AML-193 (cell line): ENCODE data around the gene FAM20B.
A peak's percentile ranks its signal among the peaks of the same experiment; 100 is the strongest.
"Not testable (repeated sequence)": the region's sequence is repeated elsewhere in the genome, so short reads cannot be mapped to it uniquely, and the experiment has no call there.

Experiments used
- DNase-seq, 2 experiments: peaks; one replicate each; lab custom pipeline; 2025; lab: John Stamatoyannopoulos, UW

The FAM20B gene, protein sequence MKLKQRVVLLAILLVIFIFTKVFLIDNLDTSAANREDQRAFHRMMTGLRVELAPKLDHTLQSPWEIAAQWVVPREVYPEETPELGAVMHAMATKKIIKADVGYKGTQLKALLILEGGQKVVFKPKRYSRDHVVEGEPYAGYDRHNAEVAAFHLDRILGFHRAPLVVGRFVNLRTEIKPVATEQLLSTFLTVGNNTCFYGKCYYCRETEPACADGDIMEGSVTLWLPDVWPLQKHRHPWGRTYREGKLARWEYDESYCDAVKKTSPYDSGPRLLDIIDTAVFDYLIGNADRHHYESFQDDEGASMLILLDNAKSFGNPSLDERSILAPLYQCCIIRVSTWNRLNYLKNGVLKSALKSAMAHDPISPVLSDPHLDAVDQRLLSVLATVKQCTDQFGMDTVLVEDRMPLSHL

DNA sequence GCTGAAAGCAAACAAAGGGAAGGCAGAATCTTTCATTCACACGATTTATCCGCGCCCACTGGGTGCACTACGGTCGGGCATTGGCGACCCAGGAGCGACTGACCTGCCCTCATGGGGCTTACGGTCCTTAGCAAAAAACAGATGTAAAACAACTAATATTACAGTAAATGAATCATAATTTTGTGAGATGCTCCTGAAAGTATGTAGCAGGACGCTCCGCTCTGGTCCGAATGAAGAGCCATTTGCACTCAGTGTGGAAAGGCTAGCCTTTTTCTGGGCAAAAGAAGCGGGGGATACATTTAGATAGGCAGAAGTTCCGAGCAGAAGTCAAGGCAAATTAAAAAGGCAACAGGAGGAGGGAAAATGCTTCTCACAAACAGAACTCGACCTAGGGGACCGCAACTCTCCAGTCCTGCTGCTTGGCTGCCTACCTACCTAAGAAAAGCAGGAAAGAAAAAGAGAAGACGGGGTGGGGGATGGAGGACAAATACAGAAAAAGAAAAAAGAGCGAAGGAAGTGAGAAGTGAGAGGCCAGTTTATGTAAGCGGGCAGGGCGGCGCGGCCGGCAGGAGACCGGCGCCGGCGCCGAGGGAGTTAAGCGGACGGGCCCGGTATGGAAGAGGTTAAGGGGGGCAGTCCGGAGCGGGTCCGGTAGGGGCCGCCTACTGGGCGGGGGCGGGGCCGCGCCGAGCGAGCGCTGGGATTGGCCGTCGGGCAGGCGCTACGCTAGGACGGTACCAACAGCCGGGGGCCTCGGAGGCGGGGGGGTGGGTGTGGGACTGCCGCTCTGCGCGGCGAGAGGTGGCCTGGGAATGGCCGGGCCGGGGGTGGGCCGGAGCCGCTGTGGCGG, at the start of gene FAM20B:
Gene FAM20B, plus strand, starts transcription at position 770 of the 850 bp plus-strand sequence. CDS start 17,954 bp downstream, outside the sequence.
- peak; percentile 79 to 85 for DNase-seq

DNA sequence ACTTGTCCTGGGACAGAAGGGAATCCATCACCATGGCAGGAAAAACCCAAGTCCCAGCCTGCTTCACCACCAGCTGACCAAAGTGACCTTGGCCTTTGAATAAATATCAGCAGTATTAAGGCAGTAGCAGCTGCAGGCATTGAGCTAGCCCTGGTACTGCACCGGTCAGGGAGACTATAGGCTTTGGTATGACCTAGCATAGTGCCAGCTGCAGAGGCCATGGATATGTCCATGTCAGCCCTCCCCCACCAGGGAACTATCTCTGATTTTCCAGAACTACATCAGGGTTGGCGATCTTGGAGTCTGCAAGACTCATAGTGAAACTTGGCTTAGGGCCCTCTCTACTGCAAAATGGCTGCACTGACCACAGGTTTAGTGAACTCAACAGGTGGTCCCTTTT, 49.2 kb upstream of the FAM20B start:
- no peak for DNase-seq

DNA sequence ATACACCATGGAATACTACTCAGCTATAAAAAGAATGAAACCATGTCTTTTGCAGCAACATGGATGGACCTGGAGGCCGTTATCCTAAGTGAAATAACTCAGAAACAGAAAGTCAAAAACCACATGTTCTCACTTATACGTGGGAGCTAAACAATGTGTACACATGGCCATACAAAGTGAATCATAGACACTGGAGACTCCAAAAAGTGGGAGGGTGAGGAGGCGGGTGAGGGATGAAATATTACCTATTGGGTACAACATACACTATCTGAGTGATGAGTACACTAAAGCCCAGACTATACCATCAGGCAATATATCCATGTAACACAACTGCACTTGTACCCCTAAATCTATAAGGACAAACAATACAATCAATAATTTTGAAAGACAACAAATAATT, 39.5 kb upstream of the FAM20B start:
- DNase-seq: no peak

DNA sequence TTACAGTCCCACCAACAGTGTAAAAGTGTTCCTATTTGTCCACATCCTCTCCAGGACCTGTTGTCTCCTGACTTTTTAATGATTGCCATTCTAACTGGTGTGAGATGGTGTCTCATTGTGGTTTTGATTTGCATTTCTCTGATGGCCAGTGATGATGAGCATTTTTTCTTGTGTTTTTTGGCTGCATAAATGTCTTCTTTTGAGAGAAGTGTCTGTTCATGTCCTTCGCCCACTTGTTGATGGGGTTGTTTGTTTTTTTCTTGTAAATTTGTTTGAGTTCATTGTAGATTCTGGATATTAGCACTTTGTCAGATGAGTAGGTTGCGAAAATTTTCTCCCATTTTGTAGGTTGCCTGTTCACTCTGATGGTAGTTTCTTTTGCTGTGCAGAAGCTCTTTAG, 37.5 kb upstream of the FAM20B start:
- not testable (repeated sequence) for DNase-seq

DNA sequence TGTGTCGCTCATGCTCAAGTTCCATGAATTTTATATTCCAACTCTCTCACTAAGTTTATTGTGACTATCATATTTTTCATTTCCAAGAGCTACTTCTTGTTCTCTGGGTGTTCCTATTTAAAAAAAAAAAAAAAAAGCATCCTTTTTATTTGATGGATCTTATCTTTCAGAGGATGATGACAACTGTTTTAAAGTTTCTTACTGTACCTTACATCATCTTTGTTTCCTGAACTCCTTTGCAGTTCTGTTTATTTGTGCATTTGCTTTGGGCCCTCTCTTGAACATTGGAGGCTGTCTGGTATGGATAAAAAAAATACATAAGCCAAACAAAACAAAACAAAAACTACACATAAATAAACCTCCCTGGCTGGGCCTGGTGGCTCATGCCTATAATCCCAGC, 32.1 kb upstream of the FAM20B start:
- DNase-seq: no peak

DNA sequence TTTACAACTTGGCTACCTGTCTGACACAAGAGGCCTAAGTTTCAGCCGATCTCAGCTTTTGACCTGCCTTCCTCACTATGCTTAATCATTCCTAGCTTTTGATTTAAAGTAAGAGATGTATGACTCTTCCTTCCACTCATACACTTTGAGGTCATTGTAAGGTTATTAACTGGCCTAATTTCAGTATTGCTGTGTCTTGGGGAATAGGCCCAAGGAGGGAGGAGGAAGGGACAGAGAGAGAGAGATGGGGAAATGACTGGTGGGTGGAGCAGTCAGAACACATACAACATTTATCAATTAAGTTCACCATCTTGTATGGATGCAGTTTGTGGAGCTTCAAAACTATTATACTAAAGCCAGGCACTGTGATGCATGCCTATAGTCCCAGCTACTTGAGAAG, 28.3 kb upstream of the FAM20B start:
- no peak for DNase-seq

DNA sequence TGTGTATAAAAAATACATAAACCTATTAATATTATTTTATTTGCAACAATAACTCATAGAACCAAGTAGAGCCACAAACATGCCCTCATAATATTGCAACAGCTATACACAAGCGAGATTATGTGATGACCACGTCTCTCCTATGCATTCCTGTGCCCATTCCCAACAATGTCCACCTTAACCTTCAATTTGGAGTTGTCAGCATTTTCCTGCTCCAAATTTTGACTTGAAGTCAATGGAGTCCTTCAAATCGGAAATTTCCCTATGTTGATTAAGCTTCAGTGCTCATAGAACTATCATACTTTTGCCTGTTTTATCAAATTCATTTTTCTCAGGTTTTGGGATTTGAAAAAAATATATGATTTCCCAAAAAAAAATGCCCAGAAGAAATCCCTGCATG, 27.4 kb upstream of the FAM20B start:
- DNase-seq: no peak

DNA sequence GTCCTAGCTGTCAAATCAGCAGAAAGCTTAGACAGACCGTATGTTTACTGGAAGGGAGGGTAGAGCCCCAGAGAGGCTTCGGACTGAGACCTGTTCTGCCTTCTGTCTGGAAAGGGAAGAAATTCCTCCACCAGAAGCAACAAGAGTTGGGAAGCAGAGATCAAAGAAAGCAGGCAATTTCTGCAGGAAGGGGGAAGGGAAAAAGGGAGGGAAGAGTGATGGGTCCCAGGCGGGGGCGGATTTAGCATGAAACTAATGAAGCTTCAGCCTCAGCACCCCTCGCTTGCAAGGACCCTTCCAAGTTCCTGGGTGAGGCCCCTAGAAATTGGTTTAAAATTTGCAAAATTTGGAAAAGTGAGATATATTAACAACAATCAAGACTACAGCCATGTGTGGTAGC, 26.6 kb upstream of the FAM20B start:
- no peak for DNase-seq

DNA sequence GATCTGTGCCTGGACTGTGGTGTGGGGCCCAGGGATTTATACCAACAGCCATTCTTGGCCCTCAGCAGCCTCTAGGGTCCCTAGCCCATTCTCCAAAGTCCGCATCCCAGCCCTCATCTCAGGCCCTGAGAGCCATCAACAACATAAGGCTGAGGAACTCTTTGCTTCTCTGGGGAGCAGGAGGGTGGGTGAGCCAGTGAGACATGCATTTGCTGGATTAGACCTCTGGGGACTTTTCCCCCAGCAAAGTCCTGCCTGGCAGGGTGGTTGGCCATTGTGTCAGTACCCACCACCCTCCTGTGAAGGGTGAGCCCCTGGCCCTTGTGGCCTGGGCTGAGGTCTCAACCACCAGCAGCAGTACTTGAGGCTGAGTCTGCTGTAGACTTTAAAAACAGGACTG, 24.2 kb upstream of the FAM20B start:
- DNase-seq: no peak

DNA sequence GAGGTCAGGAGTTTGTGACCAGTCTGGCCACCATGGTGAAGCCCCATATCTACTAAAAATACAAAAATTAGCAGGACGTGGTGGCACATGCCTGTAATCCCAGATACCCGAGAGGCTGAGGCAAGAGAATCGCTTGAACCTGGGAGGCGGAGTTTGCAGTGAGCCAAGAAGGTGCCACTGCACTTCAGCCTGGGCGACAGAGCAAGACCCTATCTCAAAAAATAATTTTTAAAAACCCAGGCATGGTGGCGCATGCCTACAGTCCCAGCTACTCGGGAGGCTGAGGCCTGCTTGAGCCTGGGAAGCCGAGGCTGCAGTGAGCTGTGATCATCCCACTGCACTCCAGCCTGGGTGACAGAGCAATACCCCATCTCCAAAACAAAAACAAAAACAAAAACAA, 23.6 kb upstream of the FAM20B start:
- not testable (repeated sequence) for DNase-seq

DNA sequence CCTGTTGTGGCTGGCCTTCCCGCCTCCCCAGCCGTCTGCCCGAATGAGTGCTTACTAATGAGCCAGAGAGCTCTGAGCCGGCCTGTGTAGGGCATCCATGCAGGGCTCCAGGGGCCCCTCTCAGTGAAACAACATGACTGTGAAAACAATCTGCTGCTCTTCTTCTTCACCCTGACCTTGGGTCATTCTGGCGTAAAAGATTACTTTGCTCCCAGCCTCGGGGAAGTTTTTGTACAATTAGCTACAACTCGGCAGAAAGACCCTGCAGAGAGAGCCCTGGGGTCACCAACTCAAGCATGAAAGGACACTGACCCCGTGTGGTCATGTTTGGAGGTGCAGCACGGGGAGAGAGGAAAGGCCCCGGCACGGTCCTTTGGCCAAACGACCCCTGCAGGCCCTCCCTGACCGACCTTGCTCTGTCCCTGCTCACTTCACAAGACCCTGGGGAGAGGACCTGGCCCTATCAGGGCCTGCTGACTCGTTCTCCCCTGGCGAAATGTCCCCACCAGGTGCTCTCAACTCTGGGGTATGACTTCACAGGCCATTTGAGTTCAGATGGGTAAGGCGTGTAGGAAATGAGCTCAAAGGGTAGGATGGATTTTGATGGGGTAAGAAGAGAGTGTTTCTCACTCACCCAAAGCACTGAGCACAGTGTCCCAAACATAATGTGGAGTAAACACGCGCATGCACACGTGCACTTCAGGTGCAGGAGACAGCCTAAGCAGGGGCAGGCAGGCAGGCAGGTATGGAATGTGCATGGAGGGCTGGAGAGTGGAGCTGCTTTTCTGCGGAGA, 22.9 kb upstream of the FAM20B start:
- peak in 1 of 2 experiments; percentile 21 for DNase-seq

DNA sequence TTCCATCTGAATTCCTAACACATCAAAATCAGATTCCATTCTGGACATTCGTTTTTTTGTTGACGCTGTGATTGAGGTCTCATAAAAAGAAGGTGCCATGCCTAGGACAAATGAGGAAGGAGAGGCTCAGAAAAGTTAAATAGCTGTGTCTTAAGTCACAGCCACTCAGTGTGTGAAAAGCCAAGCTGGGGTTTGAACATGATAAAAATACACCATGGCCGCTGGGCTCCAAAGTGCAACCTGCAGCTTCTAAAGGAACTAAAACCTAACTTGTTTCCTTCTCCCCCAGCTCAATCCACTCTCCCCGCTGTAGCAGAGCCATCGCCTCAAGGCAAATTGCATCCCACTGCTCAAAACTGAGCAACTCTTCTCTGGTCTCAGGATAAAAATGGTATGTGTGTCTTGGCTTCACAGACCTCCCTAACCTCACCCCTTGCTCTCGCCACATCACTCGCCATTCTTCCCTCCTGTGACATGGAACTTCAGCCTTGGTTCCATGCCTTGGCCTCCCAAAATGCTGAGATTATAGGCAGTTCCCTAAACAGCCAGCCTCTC, 22.1 kb upstream of the FAM20B start:
- no peak for DNase-seq

DNA sequence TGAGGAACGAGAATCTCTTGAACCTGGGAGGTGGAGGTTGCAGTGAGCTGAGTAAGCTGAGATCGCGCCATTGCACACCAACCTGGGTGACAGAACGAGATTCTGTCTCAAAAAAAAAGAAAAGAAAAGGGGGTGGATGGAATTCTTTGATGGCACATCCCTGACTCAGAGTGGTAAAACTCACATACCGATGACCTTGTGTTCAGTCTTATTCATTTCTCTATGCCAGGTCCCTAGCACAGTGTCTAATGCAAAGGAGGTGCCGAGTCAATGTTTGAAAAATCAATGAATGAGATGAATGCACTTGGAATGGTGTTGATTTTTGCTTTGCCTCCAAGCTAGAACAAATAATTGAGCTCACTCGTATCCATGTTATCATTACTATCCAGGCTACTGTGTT, 18.5 kb upstream of the FAM20B start:
- DNase-seq: no peak

DNA sequence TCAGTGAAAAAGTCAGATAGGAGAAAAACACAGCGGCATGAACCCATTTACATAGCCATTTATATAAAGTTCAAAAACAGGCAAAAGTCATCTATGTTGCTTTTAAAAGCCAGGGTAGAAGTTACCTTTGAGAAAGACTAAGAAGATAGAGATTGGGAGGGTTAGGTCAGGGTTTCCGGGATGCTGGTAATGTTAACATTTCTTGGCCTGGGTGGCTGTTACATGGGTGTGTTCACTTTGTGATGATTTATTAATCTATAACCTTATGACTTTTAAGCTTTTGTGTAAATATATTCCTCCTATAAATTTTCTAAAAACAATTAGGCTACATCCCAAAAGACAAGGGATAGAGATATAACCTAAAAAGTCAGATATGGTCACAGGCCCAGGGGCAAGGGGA, 15.0 kb upstream of the FAM20B start:
- DNase-seq: no peak

DNA sequence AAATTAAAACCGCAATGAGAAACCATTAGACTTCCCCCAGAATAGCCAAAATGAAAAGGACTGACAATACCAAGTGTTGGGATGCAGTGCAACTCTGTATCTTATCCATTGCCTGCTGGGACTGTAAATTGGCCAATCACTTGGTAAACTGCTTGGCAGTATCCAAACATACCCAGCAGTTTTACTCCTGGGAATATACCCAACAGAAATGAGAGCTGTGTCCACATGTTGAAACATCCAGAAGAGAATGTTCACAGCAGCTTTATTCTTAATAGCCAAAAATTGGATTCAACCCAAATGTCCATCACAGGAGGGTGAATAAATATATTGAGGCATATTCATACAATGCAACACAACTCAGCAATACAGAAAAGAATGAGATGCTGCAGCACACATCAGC, 13.7 kb upstream of the FAM20B start:
- no peak for DNase-seq

DNA sequence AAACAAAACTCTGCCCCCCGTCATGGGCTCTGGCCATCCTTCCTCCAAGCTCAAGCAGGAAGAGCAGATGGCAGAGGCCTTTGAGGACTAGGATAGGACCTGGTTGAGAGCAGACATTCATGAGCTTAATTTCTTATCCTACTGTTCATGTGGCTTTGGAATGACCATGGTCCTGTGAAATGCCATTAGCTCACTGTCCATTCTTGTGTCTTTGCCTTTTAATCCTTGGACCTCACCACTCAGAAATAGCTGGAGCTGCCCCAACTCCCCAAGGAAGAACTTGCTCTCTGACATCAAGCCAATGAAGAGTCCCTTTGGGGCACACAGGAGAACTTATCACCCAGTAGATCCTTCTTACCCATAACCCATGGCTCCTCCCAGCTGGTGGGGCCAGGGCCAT, 11.6 kb upstream of the FAM20B start:
- no peak for DNase-seq

DNA sequence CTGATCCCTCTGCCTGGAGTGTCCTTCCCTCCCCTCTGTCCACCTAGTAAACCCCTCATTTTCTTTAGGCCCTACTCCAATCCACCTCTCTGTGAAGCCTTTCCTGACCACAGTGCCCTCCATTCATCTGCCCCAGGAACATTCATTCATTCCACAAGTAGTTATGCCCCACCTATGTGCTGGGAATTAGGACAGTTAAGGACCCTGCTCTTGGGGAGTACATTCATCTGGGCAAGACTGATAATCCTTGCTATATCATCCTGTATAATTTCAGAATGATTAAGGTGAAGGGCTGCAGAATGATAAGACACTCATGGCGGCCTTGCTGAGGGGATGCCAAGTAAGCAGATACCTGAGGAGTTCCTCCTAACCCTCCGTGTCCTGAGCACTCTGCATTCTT, 10.3 kb upstream of the FAM20B start:
- DNase-seq: no peak

DNA sequence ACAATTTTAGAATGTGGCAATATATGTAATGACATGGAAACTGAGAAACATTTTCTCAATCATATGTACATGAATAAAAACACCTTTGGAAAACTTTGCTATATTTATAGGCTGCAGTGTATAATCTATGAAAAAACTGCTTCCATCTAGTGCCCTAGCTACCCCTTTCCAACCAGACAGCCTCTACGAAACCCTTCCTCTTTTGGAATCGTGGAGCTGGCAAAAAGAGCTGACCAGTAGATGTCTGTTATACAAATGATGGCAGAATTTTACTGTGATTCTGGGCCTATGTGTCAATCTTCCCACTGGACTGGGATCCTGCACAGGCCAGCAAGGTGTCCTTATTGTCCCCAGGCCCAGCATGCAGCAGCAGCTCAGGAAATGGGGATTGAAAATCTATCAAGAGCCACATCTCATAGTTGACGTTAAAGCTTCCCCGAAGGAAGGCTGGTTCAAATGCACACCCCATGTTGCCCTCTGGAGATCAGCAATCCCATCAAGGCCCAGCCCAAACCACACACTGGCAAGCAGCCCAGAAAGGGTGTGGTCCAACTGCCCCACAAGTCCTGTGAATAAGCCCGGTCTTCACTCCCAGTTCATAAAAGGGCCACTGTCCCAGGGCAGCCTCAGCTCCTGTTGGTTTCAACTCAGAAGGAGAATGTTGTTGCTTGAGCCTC, 8.8 kb upstream of the FAM20B start:
- DNase-seq: peak; percentile 55 to 56

DNA sequence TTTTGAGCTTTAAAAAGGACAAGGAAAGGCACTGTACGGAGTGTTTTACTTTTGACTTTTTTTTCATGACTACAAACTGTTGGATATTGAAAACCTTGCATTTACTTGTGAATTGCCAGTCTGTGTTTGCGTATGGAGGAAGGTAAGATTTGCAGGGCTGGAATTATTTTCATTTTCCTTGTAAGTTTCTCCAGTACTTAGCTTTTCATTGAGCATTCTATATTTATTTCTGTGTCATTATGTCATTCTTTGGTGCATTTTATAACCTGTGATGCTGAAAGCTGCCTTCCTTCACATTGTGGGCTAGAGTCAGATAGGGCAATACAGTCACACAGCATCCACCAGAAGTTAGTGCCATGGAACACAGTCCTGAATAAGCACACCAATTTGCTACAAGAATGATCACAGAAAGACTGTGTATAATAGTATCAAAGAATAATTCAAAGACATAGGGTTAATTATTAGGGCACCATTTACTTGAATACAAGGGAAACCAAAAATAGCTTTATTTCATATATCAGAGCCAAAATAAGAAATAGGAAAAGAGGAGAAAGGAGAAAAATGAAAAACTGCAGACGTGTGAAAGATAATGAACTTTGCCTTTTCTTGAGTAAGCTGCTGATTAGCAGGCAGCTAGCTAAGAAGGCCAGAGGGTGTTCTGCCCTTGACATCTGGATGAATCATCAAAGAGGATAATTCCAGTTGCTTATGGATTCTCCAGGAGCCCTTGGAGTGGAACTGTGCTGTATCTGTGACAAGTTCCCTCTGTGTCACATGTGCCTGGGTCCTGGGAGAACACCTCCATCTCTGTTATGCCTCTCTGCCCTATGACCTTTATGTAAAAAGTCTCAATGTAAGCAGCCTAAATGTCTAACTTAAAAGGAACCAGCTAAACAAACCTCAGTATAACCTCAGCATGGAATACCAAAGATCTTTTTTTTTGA, 8.0 kb upstream of the FAM20B start:
- DNase-seq: peak in 1 of 2 experiments; percentile 36

DNA sequence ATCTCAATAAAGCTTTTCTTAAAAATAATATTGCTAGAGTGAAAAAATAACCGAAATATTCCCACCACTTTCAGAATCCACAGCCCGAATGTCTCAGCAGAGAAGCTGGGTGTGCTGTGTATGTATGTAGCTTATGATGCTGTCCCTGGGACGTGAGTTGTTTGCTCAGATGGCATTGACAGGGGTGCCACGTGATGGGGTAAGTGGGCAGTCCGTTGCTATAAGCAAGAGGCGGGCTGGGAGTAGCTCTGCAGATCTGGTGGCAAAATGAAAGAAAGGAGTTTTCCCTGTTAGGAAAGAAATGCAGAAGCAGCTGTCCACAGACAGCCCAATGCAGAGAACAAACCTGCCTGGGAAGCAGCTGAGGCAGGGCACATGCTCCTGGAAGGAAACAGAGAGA, 3.8 kb upstream of the FAM20B start:
- no peak for DNase-seq
